GM12878 (cell line): Measurements from ENCODE around the gene MYO15B. TPM values are rescaled to one million over a fixed set of nuclear protein-coding genes. Genes with fewer than 3 reads are reported as not detected.

Experiments used
- ATAC-seq: fragments of 200-7000 bp; cut with Tn5 transposase; 3 replicates; pipeline ENCODE4 v1.9.1; 2020; ENCODE audit warnings: mild to moderate bottlenecking, moderate library complexity
- BruUV-seq: library from RNA; stranded (reverse); fragments of 400-500 nt; replicated peaks from 2 replicates; lab custom pipeline; 2021; lab: Mats Ljungman, UMichigan
- CTCF ChIA-PET: fragments of 300-600 bp; sonication (Branson Sonifier 250); formaldehyde crosslinking; extraction: SDS; loops from one replicate; lab custom pipeline; 2021; ENCODE audit warnings: inconsistent platforms; lab: Yijun Ruan, JAX
- POLR2A ChIA-PET: fragments of 350-600 bp; formaldehyde crosslinking; extraction: SDS; loops from one replicate; lab custom pipeline; 2021; ENCODE audit warnings: inconsistent platforms; lab: Charles Lee
- RAD21 ChIA-PET: fragments of 300-600 bp; sonication (Branson Sonifier 250); formaldehyde crosslinking; loops from one replicate; lab custom pipeline; 2023; ENCODE audit warnings: antibody characterized with exemption; ENCODE audit not compliant: unreplicated experiment; lab: Charles Lee
- SMC1A ChIA-PET: fragments of 300-600 bp; sonication (Branson Sonifier 250); formaldehyde crosslinking; loops from one replicate; lab custom pipeline; 2023; ENCODE audit not compliant: unreplicated experiment, uncharacterized antibody; lab: Charles Lee
- DNase-seq: peaks from one replicate; pipeline ENCODE4 v3.0.0-alpha.2; 2011; ENCODE audit warnings: low read depth, low spot score
- FAIRE-seq: peaks from 3 replicates; lab custom pipeline; 2011; peaks lifted over from hg19 to GRCh38; lab: Jason Lieb, UNC
- H2AFZ ChIP-seq: 2 replicates; pipeline ENCODE4 v1.6.0; 2011; ENCODE audit warnings: low read depth, low read length, control low read depth; ENCODE audit not compliant: control insufficient read depth
- H3K27ac ChIP-seq: 2 replicates; pipeline ENCODE4 v1.5.1; 2011; ENCODE audit warnings: control low read depth; ENCODE audit not compliant: control insufficient read depth, insufficient read depth
- H3K27me3 ChIP-seq, 2 experiments: replicated peaks in 1 of 2; 2 replicates each; pipeline versions ENCODE4 v1.6.0 to v1.6.1; 2011; ENCODE audit warnings: low read length in 1 of 2; ENCODE audit not compliant: control insufficient read depth in 2 of 2, insufficient read depth in 2 of 2
- H3K36me3 ChIP-seq, 2 experiments: 2 replicates each; pipeline ENCODE4 v1.5.1; 2011; ENCODE audit warnings: low read length in 1 of 2; ENCODE audit not compliant: control insufficient read depth in 2 of 2, insufficient read depth in 2 of 2
- H3K4me1 ChIP-seq: 2 replicates; pipeline ENCODE4 v1.6.1; 2011; ENCODE audit warnings: mild to moderate bottlenecking, low read length, moderate library complexity, mixed read lengths; ENCODE audit not compliant: control insufficient read depth, insufficient read depth
- H3K4me2 ChIP-seq: 2 replicates; pipeline ENCODE4 v1.6.0; 2011; ENCODE audit warnings: control low read depth; ENCODE audit not compliant: control insufficient read depth, insufficient read depth
- H3K4me3 ChIP-seq: fragments of 200-600 bp; sonication (generic); 2 replicates; pipeline ENCODE4 v1.5.1; 2016
- H3K79me2 ChIP-seq: 2 replicates; pipeline ENCODE4 v1.6.0; 2011; ENCODE audit warnings: low read length; ENCODE audit not compliant: control insufficient read depth, insufficient read depth
- H3K9ac ChIP-seq: 2 replicates; pipeline ENCODE4 v1.8.0; 2011; ENCODE audit warnings: low read length, control low read depth, mixed read lengths; ENCODE audit not compliant: control insufficient read depth, insufficient read depth
- H3K9me3 ChIP-seq: replicated peaks from 3 replicates; pipeline ENCODE4 v1.5.1; 2011; ENCODE audit warnings: mild to moderate bottlenecking, low read length; ENCODE audit not compliant: control insufficient read depth, insufficient read depth
- H4K20me1 ChIP-seq: 2 replicates; pipeline ENCODE4 v1.6.0; 2011; ENCODE audit not compliant: control insufficient read depth, insufficient read depth
- CBX5 ChIP-seq: sonication (generic); IDR thresholded peaks from 2 replicates; pipeline ENCODE4 v1.6.1; 2016; ENCODE audit warnings: low read depth, moderate library complexity, mild to moderate bottlenecking, inconsistent platforms
- IRF4 ChIP-seq: IDR thresholded peaks from 2 replicates; pipeline ENCODE4 v1.6.1; 2011; ENCODE audit warnings: low read depth, low read length
- NFYA ChIP-seq: IDR thresholded peaks from 2 replicates; pipeline ENCODE4 v1.6.1; 2011; ENCODE audit warnings: low read depth, mild to moderate bottlenecking, low read length, improper control_type of control experiment, borderline replicate concordance
- NFYB ChIP-seq: IDR thresholded peaks from 2 replicates; pipeline ENCODE4 v1.6.1; 2011; ENCODE audit warnings: low read depth, mild to moderate bottlenecking, low read length, improper control_type of control experiment, moderate library complexity; ENCODE audit not compliant: insufficient read depth
- RAD21 ChIP-seq: IDR thresholded peaks from 2 replicates; pipeline ENCODE4 v1.6.1; 2011; ENCODE audit warnings: mild to moderate bottlenecking, low read depth, low read length, moderate library complexity; ENCODE audit not compliant: insufficient read depth
- ZNF217 ChIP-seq: fragments of 450-650 bp; IDR thresholded peaks from 2 replicates; pipeline ENCODE4 v1.6.1; 2017; ENCODE audit warnings: antibody characterized with exemption, mild to moderate bottlenecking
- WGBS: methylation state at CpG from one replicate; pipeline ENCODE4 v1.1.6; 2016; ENCODE audit warnings: low lambda C conversion rate; ENCODE audit not compliant: insufficient replicate concordance, insufficient coverage; ENCODE audit errors: missing lambda C conversion rate; 5-methylcytosine and 5-hydroxymethylcytosine counted together
- in situ Hi-C: fragments of 300-500 bp; cut with MboI; formaldehyde crosslinking; loops from 9 replicates; pipeline ENCODE4 v1.14.3; 2018; ENCODE audit warnings: mixed read lengths
- intact Hi-C: fragments of 100-400 bp; cut with micrococcal nuclease; formaldehyde crosslinking; loops from one replicate; pipeline ENCODE4 v1.14.2; 2022; ENCODE audit not compliant: unreplicated experiment
- polyA plus RNA-seq, 11 experiments: library from polyadenylated mRNA; depleted of rRNA in 4 of 11; unstranded in 6 of 11; stranded (reverse) in 5 of 11; fragments of >200 nt; fragmentation: Nextera tagmentation in 4 of 11; fragmentation: Illumina TruSeq in 1 of 11; extraction: Ambion mirVana in 4 of 11; extraction: Trizol in 1 of 11; gene quantifications; 1 replicate in 1 of 11; 2 replicates in 10 of 11; pipeline versions ENCODE4 v1.2.1 to v1.2.3, GENCODE V29; 2011 to 2016; ENCODE audit warnings: inconsistent platforms in 2 of 11, missing spikeins in 2 of 11, low read depth in 1 of 11
- total RNA-seq, 4 experiments: library from RNA; depleted of rRNA in 3 of 4; stranded (reverse); fragments of >200 nt in 3 of 4; fragmentation: Illumina TruSeq in 1 of 4; extraction: Trizol in 1 of 4; gene quantifications; 2 replicates each; pipeline versions ENCODE4 v1.2.1 to v1.2.3, GENCODE V29; 2013 to 2021
- TF ChIP-seq, protein P1 (sequence below): fragments of 450-650 bp; IDR thresholded peaks from 2 replicates; pipeline ENCODE4 v1.6.1; 2018; ENCODE audit warnings: mild to moderate bottlenecking, low read depth, moderate library complexity; ENCODE audit not compliant: partially characterized antibody

Gene MYO15B
- total and polyA plus RNA-seq, 10 of the 15 experiments (the other 5 are each of a cell fraction or from before 2014, with no cell fraction given) = 0.67 to 15.4 (median 2.3) TPM; not detected in 1

GRCh38 chr17:75636381-75637142 is 49.0 kb downstream of the MYO15B start (continued):
- TF ChIP-seq, protein P1, sequence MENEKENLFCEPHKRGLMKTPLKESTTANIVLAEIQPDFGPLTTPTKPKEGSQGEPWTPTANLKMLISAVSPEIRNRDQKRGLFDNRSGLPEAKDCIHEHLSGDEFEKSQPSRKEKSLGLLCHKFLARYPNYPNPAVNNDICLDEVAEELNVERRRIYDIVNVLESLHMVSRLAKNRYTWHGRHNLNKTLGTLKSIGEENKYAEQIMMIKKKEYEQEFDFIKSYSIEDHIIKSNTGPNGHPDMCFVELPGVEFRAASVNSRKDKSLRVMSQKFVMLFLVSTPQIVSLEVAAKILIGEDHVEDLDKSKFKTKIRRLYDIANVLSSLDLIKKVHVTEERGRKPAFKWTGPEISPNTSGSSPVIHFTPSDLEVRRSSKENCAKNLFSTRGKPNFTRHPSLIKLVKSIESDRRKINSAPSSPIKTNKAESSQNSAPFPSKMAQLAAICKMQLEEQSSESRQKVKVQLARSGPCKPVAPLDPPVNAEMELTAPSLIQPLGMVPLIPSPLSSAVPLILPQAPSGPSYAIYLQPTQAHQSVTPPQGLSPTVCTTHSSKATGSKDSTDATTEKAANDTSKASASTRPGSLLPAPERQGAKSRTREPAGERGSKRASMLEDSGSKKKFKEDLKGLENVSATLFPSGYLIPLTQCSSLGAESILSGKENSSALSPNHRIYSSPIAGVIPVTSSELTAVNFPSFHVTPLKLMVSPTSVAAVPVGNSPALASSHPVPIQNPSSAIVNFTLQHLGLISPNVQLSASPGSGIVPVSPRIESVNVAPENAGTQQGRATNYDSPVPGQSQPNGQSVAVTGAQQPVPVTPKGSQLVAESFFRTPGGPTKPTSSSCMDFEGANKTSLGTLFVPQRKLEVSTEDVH = no peak
- no peak for TF ChIP-seq ZNF217
- no peak for TF ChIP-seq NFYA

DNA sequence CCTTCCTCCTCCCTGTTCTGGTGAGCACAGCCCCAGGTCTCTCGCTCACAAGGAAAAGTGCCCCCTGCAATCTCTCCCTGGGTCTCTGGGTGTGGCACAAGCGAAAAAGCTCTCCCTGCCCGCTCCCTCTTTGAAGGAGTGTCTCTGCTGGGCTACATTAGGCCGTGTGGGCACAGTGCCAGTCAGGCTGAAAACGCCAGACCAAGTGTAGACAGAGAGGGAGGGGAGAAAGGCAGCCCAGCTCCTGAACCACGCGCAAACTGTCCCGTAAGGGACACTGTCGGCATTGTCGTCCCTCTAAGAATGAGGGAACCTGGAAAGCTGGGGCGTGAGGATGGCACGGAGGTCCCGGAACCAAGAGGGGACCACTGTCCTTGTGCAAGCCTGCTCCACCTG is 49.5 kb downstream of the MYO15B start:
- no peak for ATAC-seq
- FAIRE-seq = no peak
- ChIA-PET RAD21 (interaction anchor here (0.8 kb wide), 1 partner anchor 113 kb away, joined by 4 read pairs; no protein-coding TSS in a partner anchor), POLR2A (interaction anchor here (0.8 kb wide), 1 partner anchor 9 kb away, joined by 3 read pairs; a partner anchor contains a TSS), SMC1A (interaction anchor here (0.7 to 1.0 kb wide), 2 partner anchors 111 to 127 kb away, joined by 3 to 4 read pairs; no protein-coding TSS in a partner anchor), CTCF (interaction anchor here (1.4 to 13.0 kb wide), 5 partner anchors 11 to 116 kb away, joined by 3 to 349 read pairs (median 8); a partner anchor contains a TSS)
- H3K79me2 ChIP-seq = no peaks in the 10 kb centered on the region
- peaks cover 8% of the 10 kb centered on the region for H3K4me1 ChIP-seq
- no TSS peak for BruUV-seq
- H3K4me2 ChIP-seq = no peak overlapping the region
- no peak overlapping the region for H3K4me3 ChIP-seq
- no peak for TF ChIP-seq RAD21
- no peak for TF ChIP-seq IRF4
- no peak for TF ChIP-seq NFYB
- TF ChIP-seq CBX5 = no peak
- no peaks in the 10 kb centered on the region for H3K27me3 ChIP-seq
- in situ Hi-C loops (loop anchor here (10.0 kb wide), 1 partner anchor 108 kb away; no protein-coding TSS in a partner anchor), intact Hi-C loops (no loop called here)
- H4K20me1 ChIP-seq = no peaks in the 10 kb centered on the region; the same call in 1 of the 2 replicates
- H3K9ac ChIP-seq = no peak overlapping the region
- no peak for DNase-seq
- peaks cover 0 to 3% of the 10 kb centered on the region in 2 experiments; a peak in 2 of 4 replicates for H3K36me3 ChIP-seq
- 84% methylated on average over 12 of the region's 13 CpGs for WGBS
- H3K9me3 ChIP-seq = no peaks in the 10 kb centered on the region
- H3K27ac ChIP-seq = no peak overlapping the region
- H2AFZ ChIP-seq = no peak overlapping the region
